ENCODE data around the gene BACH2.

- TF ChIP-seq, protein P1, sequence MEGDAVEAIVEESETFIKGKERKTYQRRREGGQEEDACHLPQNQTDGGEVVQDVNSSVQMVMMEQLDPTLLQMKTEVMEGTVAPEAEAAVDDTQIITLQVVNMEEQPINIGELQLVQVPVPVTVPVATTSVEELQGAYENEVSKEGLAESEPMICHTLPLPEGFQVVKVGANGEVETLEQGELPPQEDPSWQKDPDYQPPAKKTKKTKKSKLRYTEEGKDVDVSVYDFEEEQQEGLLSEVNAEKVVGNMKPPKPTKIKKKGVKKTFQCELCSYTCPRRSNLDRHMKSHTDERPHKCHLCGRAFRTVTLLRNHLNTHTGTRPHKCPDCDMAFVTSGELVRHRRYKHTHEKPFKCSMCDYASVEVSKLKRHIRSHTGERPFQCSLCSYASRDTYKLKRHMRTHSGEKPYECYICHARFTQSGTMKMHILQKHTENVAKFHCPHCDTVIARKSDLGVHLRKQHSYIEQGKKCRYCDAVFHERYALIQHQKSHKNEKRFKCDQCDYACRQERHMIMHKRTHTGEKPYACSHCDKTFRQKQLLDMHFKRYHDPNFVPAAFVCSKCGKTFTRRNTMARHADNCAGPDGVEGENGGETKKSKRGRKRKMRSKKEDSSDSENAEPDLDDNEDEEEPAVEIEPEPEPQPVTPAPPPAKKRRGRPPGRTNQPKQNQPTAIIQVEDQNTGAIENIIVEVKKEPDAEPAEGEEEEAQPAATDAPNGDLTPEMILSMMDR (IDR thresholded peaks at IDR 0.05) = no peak
- TF ChIP-seq POLR2A (IDR thresholded peaks at IDR 0.05) (no peak), POLR2AphosphoS5 (IDR thresholded peaks at IDR 0.05) (no peak)
Observed at GRCh38 chr6:90302320-90302719, 5.7 kb upstream of the BACH2 start.
